GM18526 (cell line): ENCODE measurements around the gene SYPL2.

Source experiments
- POLR2A ChIP-seq: IDR thresholded peaks from 3 replicates; pipeline ENCODE4 v1.6.1; 2011; ENCODE audit not compliant: insufficient read length; ENCODE audit errors: extremely low read depth

The SYPL2 gene

GRCh38 chr1:109516872-109517271, 50.5 kb downstream of the SYPL2 start:
- TF ChIP-seq POLR2A = no peak

GRCh38 chr1:109517337-109517736, 51.0 kb downstream of the SYPL2 start:
- TF ChIP-seq POLR2A = no peak

- TF ChIP-seq POLR2A = no peak
Measured at GRCh38 chr1:109521002-109521951, 54.9 kb downstream of the SYPL2 start.

GRCh38 chr1:109522026-109522425, 55.7 kb downstream of the SYPL2 start:
- no peak for TF ChIP-seq POLR2A

GRCh38 chr1:109523706-109524105, 57.4 kb downstream of the SYPL2 start:
- TF ChIP-seq POLR2A = no peak

- TF ChIP-seq POLR2A = no peak
Measured at GRCh38 chr1:109527098-109527811, 60.9 kb downstream of the SYPL2 start.

- no peak for TF ChIP-seq POLR2A
Measured at GRCh38 chr1:109527846-109528695, 61.7 kb downstream of the SYPL2 start.

- TF ChIP-seq POLR2A = no peak
Measured at GRCh38 chr1:109528712-109529111, 62.4 kb downstream of the SYPL2 start.

GRCh38 chr1:109529881-109530456, 63.6 kb downstream of the SYPL2 start:
- no peak for TF ChIP-seq POLR2A

- no peak for TF ChIP-seq POLR2A
Measured at GRCh38 chr1:109530457-109531087, 64.2 kb downstream of the SYPL2 start.

- no peak for TF ChIP-seq POLR2A
Measured at GRCh38 chr1:109531380-109531779, 65.0 kb downstream of the SYPL2 start.
